SU-DHL-6 (cell line): ENCODE results near the gene EXOC3.

Source experiments
- H2AFZ ChIP-seq: fragments of 200-600 bp; sonication (generic); 2 replicates; pipeline ENCODE4 v1.6.1; 2014; ENCODE audit warnings: low read depth, mild to moderate bottlenecking, moderate library complexity, mixed read lengths, antibody characterized with exemption, low read length; ENCODE audit not compliant: severe bottlenecking
- H3F3A ChIP-seq: fragments of 200-600 bp; shearing (Covaris generic); 2 replicates; pipeline ENCODE4 v1.6.0; 2016; ENCODE audit warnings: antibody characterized with exemption, mild to moderate bottlenecking; ENCODE audit not compliant: insufficient read depth
- H3K27ac ChIP-seq: fragments of 200-600 bp; sonication (generic); 2 replicates; pipeline ENCODE4 v1.5.1; 2016; ENCODE audit warnings: low read depth, mild to moderate bottlenecking, low read length, moderate library complexity, mixed read lengths
- H3K27me3 ChIP-seq: fragments of 200-600 bp; sonication (generic), shearing (Covaris generic); 2 replicates; pipeline ENCODE4 v1.6.0; 2014; ENCODE audit warnings: mild to moderate bottlenecking, low read length
- H3K36me3 ChIP-seq: fragments of 200-600 bp; sonication (generic); 2 replicates; pipeline ENCODE4 v1.6.1; 2014; ENCODE audit warnings: mild to moderate bottlenecking, low read length, mixed read lengths
- H3K4me2 ChIP-seq: fragments of 300-600, 200-600 bp; shearing (Covaris generic), sonication (generic); 2 replicates; pipeline ENCODE4 v1.6.0; 2014; ENCODE audit warnings: low read length, low read depth, mild to moderate bottlenecking; ENCODE audit not compliant: poor library complexity, severe bottlenecking
- H3K4me3 ChIP-seq: fragments of 200-600 bp; sonication (generic); 2 replicates; pipeline ENCODE4 v1.5.1; 2014; ENCODE audit warnings: antibody characterized with exemption, low read length, mild to moderate bottlenecking, mixed read lengths; ENCODE audit not compliant: insufficient read depth, poor library complexity, severe bottlenecking
- H3K79me2 ChIP-seq: fragments of 200-600 bp; sonication (generic); 2 replicates; pipeline ENCODE4 v1.6.1; 2014; ENCODE audit warnings: mild to moderate bottlenecking, low read length, moderate library complexity; ENCODE audit not compliant: insufficient read depth
- H3K9ac ChIP-seq: fragments of 200-600 bp; sonication (generic); 2 replicates; pipeline ENCODE4 v1.7.0; 2014; ENCODE audit warnings: mild to moderate bottlenecking, low read length
- H3K9me2 ChIP-seq: fragments of 200-600 bp; sonication (generic); replicated peaks from 2 replicates; pipeline ENCODE4 v1.6.1; 2014; ENCODE audit warnings: low read length; ENCODE audit not compliant: insufficient read depth
- H3K9me3 ChIP-seq: fragments of 200-600 bp; sonication (generic); 2 replicates; pipeline ENCODE4 v1.6.1; 2014; ENCODE audit warnings: low read length, mixed read lengths; ENCODE audit not compliant: insufficient read depth
- H4K20me1 ChIP-seq: fragments of 200-600 bp; sonication (generic); 2 replicates; pipeline ENCODE4 v1.6.1; 2014; ENCODE audit warnings: low read depth, mild to moderate bottlenecking, antibody characterized with exemption, low read length, moderate library complexity, mixed read lengths
- CTCF ChIP-seq: fragments of 200-600 bp; sonication (generic); IDR thresholded peaks from one replicate; pipeline ENCODE4 v1.5.1; 2017; ENCODE audit warnings: antibody characterized with exemption, mild to moderate bottlenecking, low read length, moderate library complexity; ENCODE audit not compliant: insufficient read depth, poor library complexity, severe bottlenecking
- EZH2phosphoT487 ChIP-seq: fragments of 200-600 bp; sonication (generic), shearing (Covaris generic); conservative IDR thresholded peaks from 2 replicates; pipeline ENCODE4 v1.6.1; 2018; ENCODE audit warnings: mild to moderate bottlenecking, antibody characterized with exemption, low read length, moderate library complexity, mixed read lengths

The EXOC3 gene

GRCh38 chr5:471750-472058 is 28.7 kb downstream of the EXOC3 start:
- H2AFZ ChIP-seq: no peak overlapping the region
- no peaks in the 10 kb centered on the region for H3K9me2 ChIP-seq
- H3K9me3 ChIP-seq: no peaks in the 10 kb centered on the region
- no peak for TF ChIP-seq EZH2phosphoT487
- no peak for TF ChIP-seq CTCF
- peak overlapping the region; percentile 70 for H3K4me3 ChIP-seq
- H3K4me2 ChIP-seq: peak overlapping the region; percentile 75
- H3K9ac ChIP-seq: peak overlapping the region; percentile 91
- H4K20me1 ChIP-seq: no peaks in the 10 kb centered on the region
- H3F3A ChIP-seq: peaks cover 4% of the 10 kb centered on the region
- peaks cover 14% of the 10 kb centered on the region for H3K79me2 ChIP-seq
- H3K27ac ChIP-seq: peak overlapping the region; percentile 71; the same call in 1 of the 2 replicates
- no peaks in the 10 kb centered on the region for H3K27me3 ChIP-seq
- no peaks in the 10 kb centered on the region for H3K36me3 ChIP-seq

- H3K4me2 ChIP-seq: peak overlapping the region; percentile 75
- H3K9me3 ChIP-seq: no peaks in the 10 kb centered on the region
- H3K27ac ChIP-seq: peak overlapping the region; percentile 71
- H2AFZ ChIP-seq: peak overlapping the region; percentile 77
- H3K4me3 ChIP-seq: peak overlapping the region; percentile 70
- H4K20me1 ChIP-seq: no peaks in the 10 kb centered on the region
- peaks cover 4% of the 10 kb centered on the region for H3F3A ChIP-seq
- H3K9me2 ChIP-seq: no peaks in the 10 kb centered on the region
- TF ChIP-seq EZH2phosphoT487 (no peak), CTCF (no peak)
- H3K36me3 ChIP-seq: no peaks in the 10 kb centered on the region
- H3K27me3 ChIP-seq: no peaks in the 10 kb centered on the region
- H3K79me2 ChIP-seq: peaks cover 14% of the 10 kb centered on the region
- H3K9ac ChIP-seq: peak overlapping the region; percentile 91
Observed at GRCh38 chr5:472076-472655, 29.2 kb downstream of the EXOC3 start.

DNA sequence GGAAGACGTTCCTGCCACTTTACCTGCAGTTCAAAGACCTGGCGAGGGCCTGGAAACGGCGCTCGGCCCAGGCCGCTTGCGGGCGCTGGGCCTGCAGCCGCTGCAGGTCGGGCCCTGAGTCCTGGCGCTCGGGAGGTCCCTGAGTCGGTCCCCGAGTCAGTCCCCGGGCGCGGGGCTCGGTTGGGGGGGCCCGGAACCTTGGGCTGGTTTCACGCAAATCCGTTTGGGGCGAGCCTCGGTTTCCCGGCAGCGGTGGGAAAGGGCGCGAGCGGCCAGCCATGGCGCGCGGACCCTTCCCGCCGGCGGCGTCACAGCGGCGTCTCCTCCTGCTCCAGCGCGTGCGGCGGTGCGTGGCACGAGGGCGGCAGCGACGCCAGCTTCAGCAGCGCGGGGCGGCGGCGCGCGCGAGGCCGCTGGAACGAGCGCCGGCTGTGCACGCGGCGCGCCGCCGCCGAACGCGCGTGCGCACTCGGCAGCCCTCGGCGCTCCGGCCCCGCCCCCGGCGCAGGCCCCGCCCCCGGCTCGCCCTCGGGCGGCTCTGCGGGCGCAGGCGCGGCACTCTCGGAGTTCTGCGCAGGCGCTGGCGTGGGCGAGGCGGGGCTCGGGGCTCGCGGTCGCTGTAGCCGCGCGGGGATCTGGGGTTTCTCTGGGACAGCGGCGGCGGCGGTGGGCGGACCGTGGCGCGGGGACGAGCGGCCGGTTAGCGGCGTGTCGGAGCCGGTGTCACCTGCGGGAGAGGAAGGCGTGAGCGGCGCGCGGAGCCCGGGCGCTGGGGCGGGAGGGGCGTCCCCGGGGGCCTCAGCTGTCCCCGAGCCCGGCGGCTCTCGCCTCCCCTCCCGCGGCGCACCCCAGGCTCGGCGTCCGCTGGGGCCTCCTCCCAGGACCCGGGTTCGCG is 29.9 kb downstream of the EXOC3 start:
- no peaks in the 10 kb centered on the region for H4K20me1 ChIP-seq
- H3K36me3 ChIP-seq: no peaks in the 10 kb centered on the region
- peak overlapping the region; percentile 91 for H3K9ac ChIP-seq
- no peaks in the 10 kb centered on the region for H3K27me3 ChIP-seq
- H3K9me3 ChIP-seq: no peaks in the 10 kb centered on the region
- peak overlapping the region; percentile 72 for H3K4me3 ChIP-seq
- no peaks in the 10 kb centered on the region for H3K9me2 ChIP-seq
- H2AFZ ChIP-seq: peak overlapping the region; percentile 81
- peak overlapping the region; percentile 86 for H3K4me2 ChIP-seq
- H3K79me2 ChIP-seq: peaks cover 14% of the 10 kb centered on the region
- peak overlapping the region; percentile 71 for H3K27ac ChIP-seq
- H3F3A ChIP-seq: peaks cover 4% of the 10 kb centered on the region
- TF ChIP-seq CTCF (no peak), EZH2phosphoT487 (no peak)
